K562 (cell line): ENCODE measurements around the gene MYMX. TPM values are rescaled to one million over a fixed set of nuclear protein-coding genes. Genes with fewer than 3 reads are reported as not detected.

ENCODE experiments used
- BCOR ChIP-seq: fragments of 450-650 bp; IDR thresholded peaks from 2 replicates; pipeline ENCODE4 v1.6.1; 2016
- CBX1 ChIP-seq: sonication (generic); IDR thresholded peaks from 2 replicates; pipeline ENCODE4 v1.6.1; 2016; ENCODE audit warnings: antibody characterized with exemption, low read depth, mild to moderate bottlenecking
- CTCFL ChIP-seq: IDR thresholded peaks from 2 replicates; pipeline ENCODE4 v1.6.1; 2011; ENCODE audit warnings: borderline replicate concordance, low read depth, mild to moderate bottlenecking, moderate library complexity, low read length; ENCODE audit not compliant: insufficient read depth, poor library complexity, severe bottlenecking
- GABPB1 ChIP-seq: sonication (generic); formaldehyde crosslinking; IDR thresholded peaks from 2 replicates; pipeline ENCODE4 v1.8.0; 2022; ENCODE audit warnings: mild to moderate bottlenecking, missing genetic modification reagents
- GTF2F1 ChIP-seq: IDR thresholded peaks from 2 replicates; pipeline ENCODE4 v1.6.1; 2011; ENCODE audit warnings: low read depth, low read length, improper control_type of control experiment
- JUND ChIP-seq, 2 experiments: IDR thresholded peaks; 2 replicates in 1 of 2; 3 replicates in 1 of 2; pipeline ENCODE4 v1.6.1; 2011; ENCODE audit warnings: borderline replicate concordance in 2 of 2, low read depth in 2 of 2, low read length in 2 of 2, improper control_type of control experiment in 1 of 2, missing biosample characterization in 1 of 2, missing genetic modification characterization in 1 of 2, missing genetic modification reagents in 1 of 2
- NR2C2 ChIP-seq, 2 experiments: fragments of 200-800 bp in 1 of 2; sonication (Bioruptor generic) in 1 of 2; sonication (generic) in 1 of 2; formaldehyde crosslinking in 1 of 2; IDR thresholded peaks; 2 replicates each; pipeline versions ENCODE4 v1.6.1 to v1.8.0; 2016 to 2022; ENCODE audit warnings: mild to moderate bottlenecking in 1 of 2, missing compliant biosample characterization in 1 of 2, missing genetic modification characterization in 1 of 2, missing genetic modification reagents in 1 of 2
- RAD21 ChIP-seq, 2 experiments: fragments of 250-450 bp in 1 of 2; fragments of 450-650 bp in 1 of 2; sonication (Bioruptor Pico) in 1 of 2; formaldehyde crosslinking in 1 of 2; IDR thresholded peaks in 1 of 2; conservative IDR thresholded peaks in 1 of 2; 2 replicates each; pipeline versions ENCODE4 v1.4.0 to v1.8.0; 2020 to 2022; ENCODE audit warnings: mild to moderate bottlenecking in 2 of 2, moderate library complexity in 1 of 2
- RBM22 ChIP-seq: fragments of 200-400 bp; formaldehyde crosslinking; IDR thresholded peaks from 2 replicates; pipeline ENCODE4 v1.6.1; 2018; ENCODE audit warnings: low read length, low read depth; ENCODE audit not compliant: poor library complexity, severe bottlenecking
- SIN3B ChIP-seq: fragments of 450-650 bp; IDR thresholded peaks from 2 replicates; pipeline ENCODE4 v1.6.1; 2017; ENCODE audit warnings: low read depth, mild to moderate bottlenecking, moderate library complexity
- THRB ChIP-seq: fragments of 450-650 bp; formaldehyde crosslinking; conservative IDR thresholded peaks from 2 replicates; pipeline ENCODE4 v1.4.0; 2022; ENCODE audit warnings: mild to moderate bottlenecking, missing genetic modification characterization
- ZBTB40 ChIP-seq, 2 experiments: fragments of 450-650 bp in 1 of 2; sonication (generic) in 1 of 2; formaldehyde crosslinking in 1 of 2; IDR thresholded peaks; 2 replicates each; pipeline versions ENCODE4 v1.7.1 to v1.9.0; 2016 to 2022; ENCODE audit warnings: inconsistent platforms in 1 of 2, mild to moderate bottlenecking in 1 of 2, missing genetic modification reagents in 1 of 2
- polyA plus RNA-seq, 8 experiments: library from polyadenylated mRNA; depleted of rRNA in 4 of 8; stranded (reverse) in 5 of 8; unstranded in 3 of 8; fragments of >200 nt; fragmentation: Nextera tagmentation in 2 of 8; fragmentation: Illumina TruSeq in 1 of 8; extraction: Ambion mirVana in 2 of 8; extraction: Trizol in 1 of 8; gene quantifications; 2 replicates each; pipeline versions ENCODE4 v1.2.1 to v1.2.3, GENCODE V29; 2011 to 2014; ENCODE audit warnings: inconsistent platforms in 1 of 8, missing spikeins in 1 of 8
- total RNA-seq, 7 experiments: library from RNA; depleted of rRNA in 6 of 7; stranded (reverse); fragments of >200 nt in 6 of 7; fragmentation: Illumina TruSeq in 2 of 7; extraction: Trizol in 2 of 7; gene quantifications; 2 replicates each; pipeline versions ENCODE4 v1.2.1 to v1.2.3, GENCODE V29; 2011 to 2021; ENCODE audit warnings: low replicate concordance in 1 of 7

The MYMX gene
- total and polyA plus RNA-seq, 9 of the 15 experiments (the other 6 are each of a cell fraction or from before 2014, with no cell fraction given): 0.12 TPM; not detected in 8

GRCh38 chr6:44237813-44238433 is 21.2 kb downstream of the MYMX start (continued):
- no peak for TF ChIP-seq NR2C2 (CRISPR knock-in tag; IDR thresholded peaks at IDR 0.05)
- 0 out of 2 replicates have a peak, but pooled peaks have one; percentile 28 for TF ChIP-seq NR2C2 (tag; IDR thresholded peaks at IDR 0.05)
- TF ChIP-seq BCOR: peak; percentile 43; the same call in 1 of the 2 replicates
- TF ChIP-seq THRB (CRISPR knock-in tag): peak; percentile 11; the same call in 1 of the 2 replicates
- TF ChIP-seq SIN3B: peak; percentile 56; the same call in 1 of the 2 replicates
- peak; percentile 84 for TF ChIP-seq RBM22
- peak; percentile 97 for TF ChIP-seq CTCFL
- peak; percentile 99 for TF ChIP-seq JUND (IDR thresholded peaks at IDR 0.05; ENCODE audit: borderline replicate concordance, low read depth, low read length)
- peak; percentile 99 for TF ChIP-seq JUND (tag; IDR thresholded peaks at IDR 0.05; ENCODE audit: borderline replicate concordance, low read depth, low read length)
- peak; percentile 78 to 86 for TF ChIP-seq RAD21 (CRISPR knock-in tag; conservative IDR thresholded peaks at IDR 0.05 in 1 of 2, IDR thresholded peaks at IDR 0.05 in 1 of 2)
- TF ChIP-seq ZBTB40 (IDR thresholded peaks at IDR 0.05): 0 out of 2 replicates have a peak, but pooled peaks have one; percentile 20
- TF ChIP-seq ZBTB40 (CRISPR knock-in tag; IDR thresholded peaks at IDR 0.05): 0 out of 2 replicates have a peak, but pooled peaks have one; percentile 11
- TF ChIP-seq GTF2F1: peak; percentile 69; the same call in 1 of the 2 replicates
- TF ChIP-seq CBX1: peak; percentile 83; the same call in 1 of the 2 replicates
- TF ChIP-seq GABPB1 (CRISPR knock-in tag): peak; percentile 81
